ENCODE results near the gene PCARE.

Gene PCARE

DNA sequence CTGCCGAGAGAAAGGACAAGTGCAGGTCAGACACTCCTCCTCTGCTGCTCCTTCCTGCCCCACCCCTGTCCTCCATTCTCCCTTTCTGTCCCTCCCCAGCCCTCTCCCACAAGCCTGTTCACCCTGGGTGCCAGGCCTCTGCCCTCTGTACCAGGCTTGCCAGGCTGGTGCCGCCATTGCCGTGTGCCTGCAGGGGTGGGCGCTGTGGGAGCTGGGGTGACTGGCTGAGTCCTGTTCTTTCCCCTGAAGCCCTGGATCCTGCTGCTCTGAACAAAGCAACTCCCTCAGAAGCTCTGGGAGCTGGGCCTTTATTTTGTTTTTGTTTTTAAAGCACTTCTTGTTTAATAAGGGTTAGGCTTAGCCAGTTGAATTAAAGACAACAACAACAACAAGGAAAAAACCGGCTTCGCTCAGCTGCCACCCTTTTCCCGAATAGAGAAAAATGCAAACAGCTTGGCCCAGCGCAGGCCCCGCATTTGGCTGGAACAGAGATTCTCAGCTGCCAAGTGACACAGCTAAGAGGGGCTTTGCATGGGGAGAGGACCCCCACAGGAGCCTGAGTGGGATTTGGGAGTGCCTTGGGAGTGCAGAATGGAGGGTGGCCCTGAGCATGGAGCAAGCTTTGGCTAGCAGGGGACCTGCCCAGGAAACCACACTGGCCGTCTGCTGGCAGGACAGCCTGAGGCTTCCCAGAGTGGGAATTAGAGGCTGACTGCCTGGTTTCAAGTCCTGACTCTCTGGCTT, 9.1 kb downstream of the PCARE start:
- no peak for TF ChIP-seq NFIC (IDR thresholded peaks at IDR 0.05)
- TF ChIP-seq, protein P1, sequence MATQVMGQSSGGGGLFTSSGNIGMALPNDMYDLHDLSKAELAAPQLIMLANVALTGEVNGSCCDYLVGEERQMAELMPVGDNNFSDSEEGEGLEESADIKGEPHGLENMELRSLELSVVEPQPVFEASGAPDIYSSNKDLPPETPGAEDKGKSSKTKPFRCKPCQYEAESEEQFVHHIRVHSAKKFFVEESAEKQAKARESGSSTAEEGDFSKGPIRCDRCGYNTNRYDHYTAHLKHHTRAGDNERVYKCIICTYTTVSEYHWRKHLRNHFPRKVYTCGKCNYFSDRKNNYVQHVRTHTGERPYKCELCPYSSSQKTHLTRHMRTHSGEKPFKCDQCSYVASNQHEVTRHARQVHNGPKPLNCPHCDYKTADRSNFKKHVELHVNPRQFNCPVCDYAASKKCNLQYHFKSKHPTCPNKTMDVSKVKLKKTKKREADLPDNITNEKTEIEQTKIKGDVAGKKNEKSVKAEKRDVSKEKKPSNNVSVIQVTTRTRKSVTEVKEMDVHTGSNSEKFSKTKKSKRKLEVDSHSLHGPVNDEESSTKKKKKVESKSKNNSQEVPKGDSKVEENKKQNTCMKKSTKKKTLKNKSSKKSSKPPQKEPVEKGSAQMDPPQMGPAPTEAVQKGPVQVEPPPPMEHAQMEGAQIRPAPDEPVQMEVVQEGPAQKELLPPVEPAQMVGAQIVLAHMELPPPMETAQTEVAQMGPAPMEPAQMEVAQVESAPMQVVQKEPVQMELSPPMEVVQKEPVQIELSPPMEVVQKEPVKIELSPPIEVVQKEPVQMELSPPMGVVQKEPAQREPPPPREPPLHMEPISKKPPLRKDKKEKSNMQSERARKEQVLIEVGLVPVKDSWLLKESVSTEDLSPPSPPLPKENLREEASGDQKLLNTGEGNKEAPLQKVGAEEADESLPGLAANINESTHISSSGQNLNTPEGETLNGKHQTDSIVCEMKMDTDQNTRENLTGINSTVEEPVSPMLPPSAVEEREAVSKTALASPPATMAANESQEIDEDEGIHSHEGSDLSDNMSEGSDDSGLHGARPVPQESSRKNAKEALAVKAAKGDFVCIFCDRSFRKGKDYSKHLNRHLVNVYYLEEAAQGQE (IDR thresholded peaks at IDR 0.05; ENCODE audit: low read depth): no peak
- TF ChIP-seq TEAD4 (IDR thresholded peaks at IDR 0.05): no peak
- no peak for TF ChIP-seq YY1 (IDR thresholded peaks at IDR 0.05; ENCODE audit: low read depth)
- no peak for TF ChIP-seq CREB1 (IDR thresholded peaks at IDR 0.05; ENCODE audit: low read depth)
- no peak for TF ChIP-seq TAF1 (IDR thresholded peaks at IDR 0.05; ENCODE audit: low read depth)

- TF ChIP-seq EP300 (IDR thresholded peaks at IDR 0.05; ENCODE audit: borderline replicate concordance) (no peak), RAD21 (IDR thresholded peaks at IDR 0.05; ENCODE audit: low read depth) (no peak), CEBPB (IDR thresholded peaks at IDR 0.05) (no peak), CREB1 (IDR thresholded peaks at IDR 0.05; ENCODE audit: low read depth) (no peak), EGR1 (IDR thresholded peaks at IDR 0.05) (no peak), ZBTB7A (IDR thresholded peaks at IDR 0.05; ENCODE audit: low read depth) (no peak), TAF1 (IDR thresholded peaks at IDR 0.05; ENCODE audit: low read depth) (no peak), YY1 (IDR thresholded peaks at IDR 0.05; ENCODE audit: low read depth) (no peak), TEAD4 (IDR thresholded peaks at IDR 0.05) (no peak), FOXM1 (IDR thresholded peaks at IDR 0.05; ENCODE audit: borderline replicate concordance, low read depth) (no peak), TCF12 (IDR thresholded peaks at IDR 0.05; ENCODE audit: low read depth) (no peak), NFIC (IDR thresholded peaks at IDR 0.05) (no peak)
- TF ChIP-seq, protein P2, sequence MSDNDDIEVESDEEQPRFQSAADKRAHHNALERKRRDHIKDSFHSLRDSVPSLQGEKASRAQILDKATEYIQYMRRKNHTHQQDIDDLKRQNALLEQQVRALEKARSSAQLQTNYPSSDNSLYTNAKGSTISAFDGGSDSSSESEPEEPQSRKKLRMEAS (IDR thresholded peaks at IDR 0.05): no peak
- TF ChIP-seq, protein P1 (IDR thresholded peaks at IDR 0.05; ENCODE audit: low read depth): no peak
- TF ChIP-seq, protein P3, sequence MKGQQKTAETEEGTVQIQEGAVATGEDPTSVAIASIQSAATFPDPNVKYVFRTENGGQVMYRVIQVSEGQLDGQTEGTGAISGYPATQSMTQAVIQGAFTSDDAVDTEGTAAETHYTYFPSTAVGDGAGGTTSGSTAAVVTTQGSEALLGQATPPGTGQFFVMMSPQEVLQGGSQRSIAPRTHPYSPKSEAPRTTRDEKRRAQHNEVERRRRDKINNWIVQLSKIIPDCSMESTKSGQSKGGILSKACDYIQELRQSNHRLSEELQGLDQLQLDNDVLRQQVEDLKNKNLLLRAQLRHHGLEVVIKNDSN (IDR thresholded peaks at IDR 0.05): no peak
These were observed 9.6 kb downstream of the PCARE start for GRCh38 chr2:29064746-29065067.

GRCh38 chr2:29064346-29064715, 10.0 kb downstream of the PCARE start:
- TF ChIP-seq, protein P1 (IDR thresholded peaks at IDR 0.05; ENCODE audit: low read depth): no peak
- TF ChIP-seq YY1 (IDR thresholded peaks at IDR 0.05; ENCODE audit: low read depth) (no peak), TEAD4 (IDR thresholded peaks at IDR 0.05) (no peak), EP300 (IDR thresholded peaks at IDR 0.05; ENCODE audit: borderline replicate concordance) (no peak), EGR1 (IDR thresholded peaks at IDR 0.05) (no peak), ZBTB7A (IDR thresholded peaks at IDR 0.05; ENCODE audit: low read depth) (no peak), TAF1 (IDR thresholded peaks at IDR 0.05; ENCODE audit: low read depth) (no peak)

DNA sequence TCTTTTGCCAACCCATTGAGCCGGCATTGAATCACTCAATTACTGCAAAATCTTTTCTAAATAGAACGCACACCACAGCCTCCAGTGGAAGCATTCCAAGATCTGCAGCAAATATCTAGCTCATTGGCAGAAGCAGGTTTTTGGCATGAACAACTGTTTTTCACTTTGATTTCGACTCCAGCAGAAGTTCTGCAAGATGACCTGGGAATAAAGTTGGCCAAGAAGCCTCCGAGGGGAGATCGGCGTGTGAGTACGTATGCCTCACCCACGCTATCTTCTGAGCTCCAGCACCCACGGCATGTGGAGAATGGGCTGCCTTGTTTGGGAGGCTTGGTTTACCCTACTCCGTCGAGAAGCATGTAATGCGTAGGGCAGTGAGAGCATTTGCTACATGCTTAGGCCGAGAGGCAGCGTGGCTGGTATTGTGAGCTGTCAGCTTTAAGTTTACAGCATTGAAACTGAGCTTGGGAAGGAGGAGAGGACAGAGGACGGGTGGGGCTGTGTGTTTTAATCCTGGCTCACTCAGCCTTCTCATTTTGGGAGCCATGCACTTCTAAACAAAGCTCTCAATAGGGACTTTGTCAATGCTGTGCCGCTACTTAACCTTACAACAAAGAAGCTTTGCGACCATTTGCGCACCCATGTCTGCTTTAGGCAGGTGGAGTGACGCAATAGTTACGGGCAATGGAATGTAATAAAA, 10.5 kb downstream of the PCARE start:
- TF ChIP-seq CEBPB (IDR thresholded peaks at IDR 0.05) (peak; percentile 80), ZBTB7A (IDR thresholded peaks at IDR 0.05; ENCODE audit: low read depth) (no peak)

- TF ChIP-seq ZBTB7A (IDR thresholded peaks at IDR 0.05; ENCODE audit: low read depth) (no peak), CEBPB (IDR thresholded peaks at IDR 0.05) (no peak), TAF1 (IDR thresholded peaks at IDR 0.05; ENCODE audit: low read depth) (no peak), RAD21 (IDR thresholded peaks at IDR 0.05; ENCODE audit: low read depth) (no peak), YY1 (IDR thresholded peaks at IDR 0.05; ENCODE audit: low read depth) (no peak), EGR1 (IDR thresholded peaks at IDR 0.05) (no peak), CREB1 (IDR thresholded peaks at IDR 0.05; ENCODE audit: low read depth) (no peak), NFIC (IDR thresholded peaks at IDR 0.05) (no peak), FOXM1 (IDR thresholded peaks at IDR 0.05; ENCODE audit: borderline replicate concordance, low read depth) (no peak), TEAD4 (IDR thresholded peaks at IDR 0.05) (no peak), EP300 (IDR thresholded peaks at IDR 0.05; ENCODE audit: borderline replicate concordance) (no peak), TCF12 (IDR thresholded peaks at IDR 0.05; ENCODE audit: low read depth) (no peak)
- TF ChIP-seq, protein P2 (IDR thresholded peaks at IDR 0.05): no peak
- TF ChIP-seq, protein P3 (IDR thresholded peaks at IDR 0.05): no peak
- TF ChIP-seq, protein P1 (IDR thresholded peaks at IDR 0.05; ENCODE audit: low read depth): no peak
These were observed 11.3 kb downstream of the PCARE start for GRCh38 chr2:29063056-29063455.

Measured in Ishikawa (cell line).